ENCODE measurements around the gene HARS1.
"Not testable (repeated sequence)": the region's sequence is repeated elsewhere in the genome, so short reads cannot be mapped to it uniquely, and the experiment has no call there.

Gene HARS1

GRCh38 chr5:140664359-140665119 lies 26.6 kb downstream of the HARS1 start, which contains the start of gene WDR55:
WDR55 (plus strand) TSS chr5:140664904; CDS start chr5:140664913, 9 bp downstream.
- peak; percentile 96 for DNase-seq (ENCODE audit: low read depth)
- H3K4me3 ChIP-seq (ENCODE audit: low read length), result peak within 1 kb of the TSS; percentile 96
- TF ChIP-seq, protein P1, sequence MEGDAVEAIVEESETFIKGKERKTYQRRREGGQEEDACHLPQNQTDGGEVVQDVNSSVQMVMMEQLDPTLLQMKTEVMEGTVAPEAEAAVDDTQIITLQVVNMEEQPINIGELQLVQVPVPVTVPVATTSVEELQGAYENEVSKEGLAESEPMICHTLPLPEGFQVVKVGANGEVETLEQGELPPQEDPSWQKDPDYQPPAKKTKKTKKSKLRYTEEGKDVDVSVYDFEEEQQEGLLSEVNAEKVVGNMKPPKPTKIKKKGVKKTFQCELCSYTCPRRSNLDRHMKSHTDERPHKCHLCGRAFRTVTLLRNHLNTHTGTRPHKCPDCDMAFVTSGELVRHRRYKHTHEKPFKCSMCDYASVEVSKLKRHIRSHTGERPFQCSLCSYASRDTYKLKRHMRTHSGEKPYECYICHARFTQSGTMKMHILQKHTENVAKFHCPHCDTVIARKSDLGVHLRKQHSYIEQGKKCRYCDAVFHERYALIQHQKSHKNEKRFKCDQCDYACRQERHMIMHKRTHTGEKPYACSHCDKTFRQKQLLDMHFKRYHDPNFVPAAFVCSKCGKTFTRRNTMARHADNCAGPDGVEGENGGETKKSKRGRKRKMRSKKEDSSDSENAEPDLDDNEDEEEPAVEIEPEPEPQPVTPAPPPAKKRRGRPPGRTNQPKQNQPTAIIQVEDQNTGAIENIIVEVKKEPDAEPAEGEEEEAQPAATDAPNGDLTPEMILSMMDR (IDR thresholded peaks at IDR 0.05; ENCODE audit: insufficient read depth, low read depth, low read length, missing control alignments), result no peak

DNA sequence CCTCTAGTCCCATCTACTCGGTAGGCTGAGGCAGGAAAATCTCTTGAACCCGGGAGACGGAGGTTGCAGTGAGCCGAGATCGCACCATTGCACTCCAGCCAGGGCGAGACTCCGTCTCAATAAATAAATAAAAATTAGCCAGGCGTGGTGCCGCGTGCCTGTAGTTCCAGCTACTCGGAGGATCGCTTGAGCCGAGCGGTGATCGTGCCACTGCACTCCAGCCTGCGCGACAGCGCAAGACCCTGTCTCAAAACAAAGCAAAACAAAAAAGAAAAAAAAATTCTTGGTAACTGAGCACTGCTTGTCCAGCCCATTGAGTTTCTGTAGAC lies 27.2 kb downstream of the HARS1 start:
- TF ChIP-seq, protein P1 (IDR thresholded peaks at IDR 0.05; ENCODE audit: insufficient read depth, low read depth, low read length, missing control alignments), result no peak
- peak overlapping the region; percentile 96 for H3K4me3 ChIP-seq (ENCODE audit: low read length)
- DNase-seq (ENCODE audit: low read depth), result no peak

GRCh38 chr5:140660371-140660770 lies 30.8 kb downstream of the HARS1 start:
- DNase-seq (ENCODE audit: low read depth); H3K4me3 ChIP-seq (ENCODE audit: low read length): not testable (repeated sequence)

- TF ChIP-seq, protein P1 (IDR thresholded peaks at IDR 0.05; ENCODE audit: insufficient read depth, low read depth, low read length, missing control alignments), result no peak
- no peak for DNase-seq (ENCODE audit: low read depth)
- no peak overlapping the region for H3K4me3 ChIP-seq (ENCODE audit: low read length)
Observed at GRCh38 chr5:140658870-140659269, 32.3 kb downstream of the HARS1 start.

DNA sequence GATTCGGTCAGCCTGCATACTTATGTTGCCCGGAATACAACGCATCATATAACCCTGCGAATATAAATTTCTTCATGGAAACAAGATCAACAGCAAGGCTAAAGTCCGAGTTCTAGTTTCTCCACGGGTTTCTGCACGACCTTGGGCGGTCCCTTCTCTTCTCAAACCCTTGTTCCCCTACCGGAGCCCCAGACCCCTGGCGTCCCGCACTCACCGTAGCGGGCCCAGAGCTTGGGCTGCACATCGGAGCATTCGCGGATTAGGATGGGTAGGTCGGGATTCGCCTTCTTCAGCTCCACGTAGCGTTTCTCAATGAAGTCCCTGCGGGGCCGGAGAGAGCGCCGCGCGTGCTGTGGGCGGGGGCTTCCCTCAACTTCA lies 44.1 kb downstream of the HARS1 start:
- H3K4me3 ChIP-seq (ENCODE audit: low read length), result peak overlapping the region; percentile 76
- DNase-seq (ENCODE audit: low read depth), result no peak
- TF ChIP-seq, protein P1 (IDR thresholded peaks at IDR 0.05; ENCODE audit: insufficient read depth, low read depth, low read length, missing control alignments), result no peak

DNA sequence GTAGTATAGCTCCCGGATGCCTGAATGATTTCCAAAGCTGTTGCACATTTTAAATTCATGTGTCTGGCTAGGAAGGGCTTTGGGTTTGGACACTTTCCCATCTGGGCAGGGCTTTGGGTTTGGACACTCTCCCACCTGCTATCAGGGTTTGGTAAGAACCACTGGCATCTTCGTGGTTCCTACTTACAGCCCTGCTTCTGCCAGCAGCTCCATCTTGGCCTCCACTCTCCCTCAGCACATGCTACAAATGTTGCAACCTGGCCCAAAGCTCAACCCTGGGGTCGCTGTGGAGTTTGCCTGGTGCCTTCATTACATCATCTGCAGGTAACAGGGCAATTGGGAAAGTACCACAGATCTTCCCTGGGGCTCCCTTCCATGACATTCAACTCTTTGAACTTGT lies 48.5 kb downstream of the HARS1 start:
- DNase-seq (ENCODE audit: low read depth), result no peak
- TF ChIP-seq, protein P1 (IDR thresholded peaks at IDR 0.05; ENCODE audit: insufficient read depth, low read depth, low read length, missing control alignments), result no peak
- H3K4me3 ChIP-seq (ENCODE audit: low read length), result no peak overlapping the region

DNA sequence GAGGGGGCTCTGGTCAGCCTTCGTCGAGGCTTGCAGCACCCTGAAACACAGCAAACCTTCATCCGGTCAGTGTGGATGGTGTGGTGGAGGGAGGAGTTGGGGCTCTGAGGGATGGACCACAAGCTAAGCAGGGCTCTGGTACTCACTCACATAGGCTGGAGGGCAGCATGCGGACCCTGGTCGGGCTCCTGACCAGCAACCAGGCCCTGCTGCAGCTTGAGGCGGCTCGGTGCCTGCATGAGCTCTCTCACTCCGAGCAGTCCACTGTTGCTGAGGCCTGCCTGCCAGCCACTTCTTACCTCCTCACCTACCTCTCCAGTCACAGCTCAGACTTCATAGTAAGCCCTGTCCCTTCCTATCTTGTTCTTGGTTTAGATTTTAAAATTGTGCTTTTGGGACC lies 49.5 kb downstream of the HARS1 start:
- TF ChIP-seq, protein P1 (IDR thresholded peaks at IDR 0.05; ENCODE audit: insufficient read depth, low read depth, low read length, missing control alignments), result no peak
- no peak for DNase-seq (ENCODE audit: low read depth)
- no peak overlapping the region for H3K4me3 ChIP-seq (ENCODE audit: low read length)

Measured in epithelial cell of esophagus (primary cell).